Hematopoietic multipotent progenitor cell treated with erythropoietin and hydrocortisone succinate and interleukin-3 and kit ligand, for 4 days (in vitro differentiated cells): ENCODE data around the gene KCTD2.

ENCODE experiments used
- DNase-seq: peaks from one replicate; pipeline ENCODE4 v3.0.0-alpha.2; 2015

KCTD2 gene

DNA sequence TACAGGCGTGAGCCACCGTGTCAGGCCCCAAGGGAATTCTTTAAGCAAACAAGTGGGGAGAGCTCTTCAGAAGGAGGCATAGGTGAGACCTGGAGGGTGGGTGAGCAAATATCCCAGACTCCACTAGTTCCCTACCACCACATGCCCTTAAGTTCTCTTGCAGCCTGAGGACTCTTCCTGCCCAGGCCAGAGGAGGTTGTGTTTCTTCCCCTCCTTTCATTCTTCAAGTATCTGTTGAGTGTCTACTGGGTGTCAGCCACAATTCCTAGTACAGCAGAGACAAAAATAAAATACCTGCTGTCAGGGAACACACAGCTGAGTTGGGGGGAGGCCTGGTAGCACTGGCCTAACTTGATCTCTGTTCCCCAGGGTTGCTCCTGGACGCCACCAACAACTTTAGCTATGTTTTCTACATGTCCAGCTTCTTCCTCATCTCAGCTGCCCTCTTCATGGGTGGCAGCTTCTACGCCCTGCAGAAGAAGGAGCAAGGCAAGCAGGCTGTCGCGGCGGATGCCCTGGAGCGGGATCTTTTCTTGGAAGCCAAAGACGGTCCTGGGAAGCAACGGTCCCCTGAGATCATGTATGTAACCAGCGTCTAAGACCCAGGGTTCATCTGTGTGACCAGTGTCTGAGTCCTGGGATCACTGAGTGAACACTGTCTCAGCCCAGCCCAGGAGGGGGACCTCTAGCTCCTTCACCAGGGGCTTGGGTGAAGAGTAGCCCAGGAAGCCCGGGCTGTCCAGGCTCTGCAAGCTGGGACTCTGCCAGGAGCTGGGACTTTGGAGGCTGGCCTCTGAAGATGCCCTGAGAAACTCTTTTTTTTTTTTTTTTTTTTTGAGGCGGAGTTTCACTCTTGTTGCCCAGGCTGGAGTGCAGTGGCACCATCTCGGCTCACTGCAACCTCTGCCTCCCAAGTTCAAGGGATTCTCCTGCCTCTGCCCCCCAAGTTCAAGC lies 56.9 kb downstream of the KCTD2 start:
- no peak for DNase-seq

DNA sequence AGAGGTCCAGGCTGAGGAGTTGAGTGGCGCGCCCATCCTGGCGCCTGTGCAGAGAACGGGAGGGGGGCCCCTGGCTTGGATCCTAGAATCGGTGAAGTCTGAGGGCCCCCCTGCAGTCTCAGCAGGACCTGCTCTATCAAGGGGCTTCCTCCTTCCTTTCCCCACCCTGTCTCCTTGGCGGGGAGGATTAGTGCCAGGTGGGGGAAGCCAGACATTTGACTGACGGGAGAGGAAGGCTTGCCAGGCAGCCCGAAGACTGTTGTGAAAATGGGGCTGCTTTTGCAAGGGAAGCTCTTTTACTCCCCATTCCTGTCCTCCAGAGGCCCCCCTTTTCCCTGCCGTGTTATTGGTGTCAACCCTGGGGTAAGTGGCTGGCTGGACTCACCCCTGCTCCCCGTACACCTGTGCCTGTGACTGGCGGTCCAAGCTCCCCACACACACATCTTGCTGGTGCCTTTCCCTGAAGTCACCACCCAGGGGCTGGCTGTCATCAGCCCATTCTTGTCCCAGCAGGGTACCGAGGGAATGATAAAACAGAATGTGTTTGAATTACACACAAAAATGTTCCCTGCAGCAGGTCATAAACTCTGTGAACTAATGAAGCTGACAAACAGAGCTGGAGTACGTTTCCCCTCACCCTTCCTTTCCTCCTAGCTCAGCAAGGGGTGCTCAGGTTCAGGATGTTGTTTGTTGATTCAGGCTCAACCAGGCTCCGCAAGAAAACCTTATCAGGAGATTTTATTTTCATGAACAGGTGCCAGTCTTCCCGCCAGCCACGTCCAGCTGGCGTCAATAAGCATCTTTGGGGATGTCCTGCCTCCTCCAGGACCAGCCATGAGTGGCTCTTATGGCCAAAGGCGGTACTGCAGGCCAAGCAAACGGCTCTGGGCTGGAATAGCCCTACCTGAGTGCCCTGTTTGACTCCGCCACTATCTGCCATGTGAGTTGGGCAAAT lies 58.4 kb downstream of the KCTD2 start:
- peak; percentile 68 for DNase-seq

DNA sequence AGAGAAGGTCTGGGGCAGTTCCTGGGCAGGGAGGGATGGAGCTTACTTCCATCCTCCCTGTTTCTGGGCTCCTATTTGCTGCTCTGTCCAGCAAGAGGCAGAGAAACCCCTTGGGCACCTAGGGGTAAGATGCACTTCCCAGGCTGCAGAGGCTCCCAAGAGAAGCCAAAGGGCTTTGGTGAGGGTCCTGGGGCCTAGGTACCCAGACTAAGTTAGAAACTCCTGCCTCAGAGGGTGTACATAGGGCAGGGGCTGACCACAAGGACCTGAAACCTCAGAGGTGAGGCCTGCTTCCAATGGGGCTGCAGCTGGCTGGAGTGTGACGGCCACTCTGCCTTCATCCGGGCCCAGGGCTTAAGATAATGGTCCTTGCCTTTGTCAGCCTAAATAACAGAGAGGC lies 61.2 kb downstream of the KCTD2 start:
- DNase-seq: no peak

DNA sequence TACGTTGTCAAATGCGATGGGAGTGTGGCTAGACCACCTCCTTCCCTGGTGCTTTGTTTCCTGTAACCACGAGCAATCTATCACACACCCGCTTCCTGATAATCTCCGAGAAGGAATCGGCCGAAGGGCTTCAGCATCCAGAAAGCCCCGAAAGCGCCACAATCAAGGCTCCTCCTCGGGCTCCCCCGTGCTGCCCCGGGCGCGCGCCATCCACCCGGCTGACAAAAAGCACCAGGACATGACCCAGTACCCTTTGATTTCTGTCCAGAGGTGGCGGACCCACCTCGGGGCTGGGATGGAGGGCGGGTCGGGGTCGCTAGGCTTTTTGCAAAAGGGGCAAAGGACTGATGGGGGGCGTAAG lies 62.0 kb downstream of the KCTD2 start:
- DNase-seq: peak; percentile 60

DNA sequence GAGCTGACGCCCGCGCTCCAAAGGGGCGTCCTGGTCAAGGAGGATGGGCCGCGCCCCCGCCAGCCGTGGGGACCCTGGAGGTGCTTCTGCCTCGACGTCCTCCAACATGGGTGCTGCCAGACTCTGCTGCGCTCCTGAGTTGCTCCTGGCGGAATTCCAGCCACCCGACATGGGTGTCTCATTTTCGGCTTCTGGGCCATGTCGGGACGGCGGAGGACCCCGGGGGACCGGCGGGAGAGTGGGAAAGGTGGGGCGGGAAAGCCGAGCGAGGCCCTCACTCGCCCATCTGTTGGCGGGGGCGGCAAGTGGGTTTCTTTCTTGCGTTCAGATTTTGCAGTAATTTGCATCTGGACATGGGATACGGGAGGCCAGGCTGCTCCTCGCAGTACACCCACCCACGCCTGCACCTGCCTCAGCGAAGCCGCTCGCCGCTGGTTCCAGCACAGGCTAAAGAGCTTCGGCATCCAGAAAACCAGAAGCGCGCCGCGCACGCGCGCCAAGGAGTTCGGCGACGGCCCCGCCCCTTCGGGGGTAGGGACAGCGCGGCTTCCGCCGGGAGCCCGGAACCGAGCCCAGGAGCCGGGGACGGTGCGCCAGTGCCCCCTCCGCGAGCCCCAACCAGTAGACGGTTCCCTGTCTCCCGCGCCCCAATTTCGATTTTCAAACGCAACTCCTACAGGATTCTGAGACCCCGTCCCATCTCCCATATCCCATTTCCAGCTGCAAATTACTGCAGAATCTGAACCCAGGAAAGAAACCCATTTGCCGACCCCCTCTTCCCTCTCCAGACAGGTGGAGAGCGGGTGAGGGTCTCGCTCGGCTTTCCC lies 62.6 kb downstream of the KCTD2 start, which contains the start of gene ARMC7:
Gene ARMC7 (plus strand): TSS at position 563 of the 827 bp plus-strand sequence. CDS start 320 bp downstream, outside the sequence.
- peak; percentile 95 for DNase-seq

GRCh38 chr17:75110234-75110937 lies 63.4 kb downstream of the KCTD2 start:
- peak; percentile 69 for DNase-seq

DNA sequence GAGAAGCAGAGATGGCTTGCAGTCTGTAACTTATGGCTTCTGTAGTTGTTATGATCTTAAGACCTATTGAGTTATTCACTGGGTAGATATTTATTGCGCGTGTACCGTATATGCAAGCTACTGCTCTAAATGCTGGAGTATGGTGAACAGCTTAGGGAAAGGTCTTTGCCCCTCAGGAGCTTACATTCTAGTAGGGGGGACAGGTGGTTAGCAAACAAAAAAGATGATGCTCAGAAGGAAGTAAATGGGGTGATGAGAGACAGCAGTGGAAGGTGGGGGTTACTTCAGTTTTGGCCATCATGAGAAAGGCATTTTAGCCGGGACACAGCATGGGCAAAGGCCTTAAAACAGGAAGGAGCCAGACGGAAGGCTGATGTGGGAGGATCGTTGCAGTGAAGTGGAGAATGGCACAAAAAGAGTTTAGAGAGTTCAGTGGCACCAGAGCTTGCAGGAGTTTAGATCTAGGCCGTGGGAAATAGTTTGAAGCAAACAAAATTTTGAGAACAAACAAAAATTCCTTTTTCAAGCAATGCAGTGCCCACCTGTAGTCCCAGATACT lies 64.8 kb downstream of the KCTD2 start:
- DNase-seq: no peak

DNA sequence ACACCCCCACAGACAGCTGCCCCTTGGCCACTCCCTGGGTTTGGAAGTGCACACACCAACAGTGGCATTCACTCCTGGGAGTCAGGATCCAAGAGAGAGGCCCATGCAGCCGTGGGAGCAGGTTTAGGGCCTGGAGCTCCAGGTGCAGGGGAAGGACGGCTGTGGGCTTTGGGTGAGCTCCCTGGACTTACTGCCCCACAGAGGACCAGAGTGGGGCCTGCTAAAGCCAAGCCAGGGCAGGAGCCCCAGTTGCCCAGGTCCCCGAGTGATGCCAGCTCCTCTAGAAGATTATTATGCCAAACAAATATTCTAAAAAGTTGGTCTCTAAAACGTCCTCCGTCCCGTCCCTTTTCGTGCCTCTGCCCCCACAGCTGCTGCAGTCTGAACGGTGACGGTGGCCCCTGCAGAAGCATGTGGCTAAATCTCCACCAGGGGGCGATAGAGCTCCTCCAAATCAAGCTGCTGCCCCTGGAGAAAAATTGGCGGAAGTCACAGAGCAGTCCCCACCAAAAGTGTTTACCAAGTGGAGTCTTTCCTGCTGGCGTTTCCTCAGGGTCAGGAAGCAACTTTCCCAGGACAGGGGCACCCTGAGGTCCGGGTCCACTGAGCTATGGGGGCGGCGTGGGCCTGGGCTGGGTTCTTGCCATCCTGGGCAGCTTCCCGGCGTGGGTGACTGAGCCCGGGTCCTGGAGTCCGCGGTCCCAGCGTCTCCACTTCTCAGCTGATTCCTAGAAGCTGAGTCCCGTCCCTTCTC lies 67.0 kb downstream of the KCTD2 start:
- peak; percentile 97 for DNase-seq

DNA sequence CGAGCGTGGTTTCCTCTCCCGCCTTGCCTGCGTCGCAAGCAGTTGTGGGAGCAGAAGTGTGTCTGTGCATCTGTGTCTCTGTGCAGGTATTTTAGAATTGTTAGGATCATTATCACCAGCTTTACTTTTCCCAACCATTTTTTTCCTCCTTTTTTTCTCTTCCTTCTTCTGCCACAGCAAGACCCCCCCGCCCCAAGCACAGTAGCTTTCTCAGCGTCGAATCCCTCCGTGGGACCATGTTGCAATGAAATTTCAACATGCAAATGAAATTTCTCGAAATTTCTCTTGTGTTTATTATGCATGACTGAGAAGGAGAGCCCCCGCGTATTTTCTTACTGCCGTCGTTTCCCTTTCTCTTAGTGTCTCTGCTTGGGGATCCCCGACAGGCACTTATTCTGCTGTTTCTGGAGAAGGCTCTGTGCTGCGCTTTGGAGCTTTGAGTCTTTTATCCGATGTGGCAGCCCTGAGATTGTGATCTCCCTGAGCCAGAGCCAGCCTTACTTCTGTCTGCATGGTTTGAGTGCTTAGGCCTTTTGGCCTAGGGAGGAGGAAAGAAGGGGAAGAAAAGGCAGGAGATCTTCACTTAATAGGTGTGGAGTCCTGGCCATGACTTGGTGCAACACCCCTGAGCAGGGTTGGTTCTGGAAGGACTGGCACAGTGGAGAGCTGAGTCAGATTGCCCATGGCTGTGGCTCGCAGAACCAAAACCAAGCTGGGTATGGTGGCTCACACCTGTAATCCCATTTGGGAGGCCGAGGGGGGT lies 67.7 kb downstream of the KCTD2 start:
- peak; percentile 41 for DNase-seq
